CD14-positive monocyte (primary cell): Measurements from ENCODE around the gene CPNE4. TPM values are rescaled to one million over a fixed set of nuclear protein-coding genes. Genes with fewer than 3 reads are reported as not detected.

Source experiments
- DNase-seq, 3 donors: peaks; one replicate each; pipeline ENCODE4 v3.0.0-alpha.2; 2011 to 2022
- H2AFZ ChIP-seq: 2 replicates; pipeline ENCODE4 v1.6.0; 2012; ENCODE audit warnings: mild to moderate bottlenecking, low read depth, low read length, inconsistent platforms; ENCODE audit not compliant: insufficient read depth, poor library complexity, severe bottlenecking
- H3K27ac ChIP-seq, 2 donors: 1 replicate in 1 of 2; 2 replicates in 1 of 2; pipeline ENCODE4 v1.5.1; 2012 to 2013; ENCODE audit warnings: low read length in 2 of 2, control low read depth in 1 of 2, inconsistent platforms in 1 of 2, low read depth in 1 of 2, mild to moderate bottlenecking in 1 of 2
- H3K27me3 ChIP-seq, 2 donors: one replicate each; pipeline versions ENCODE4 v1.6.0 to v1.6.1; 2011 to 2013; ENCODE audit warnings: low read length in 2 of 2; ENCODE audit not compliant: control insufficient read depth in 2 of 2, insufficient read depth in 2 of 2
- H3K36me3 ChIP-seq, 2 donors: replicated peaks in 1 of 2; 1 replicate in 1 of 2; 2 replicates in 1 of 2; pipeline versions ENCODE4 v1.5.1 to v1.6.1; 2012 to 2013; ENCODE audit warnings: low read length in 2 of 2, control low read depth in 1 of 2, inconsistent platforms in 1 of 2, mild to moderate bottlenecking in 1 of 2; ENCODE audit not compliant: insufficient read depth in 2 of 2, control insufficient read depth in 1 of 2
- H3K4me1 ChIP-seq, 2 donors: 1 replicate in 1 of 2; 2 replicates in 1 of 2; pipeline versions ENCODE4 v1.5.1 to v1.6.1; 2012 to 2013; ENCODE audit warnings: low read length in 2 of 2, control low read depth in 1 of 2, inconsistent platforms in 1 of 2, mild to moderate bottlenecking in 1 of 2, moderate library complexity in 1 of 2; ENCODE audit not compliant: insufficient read depth in 2 of 2, control insufficient read depth in 1 of 2
- H3K4me2 ChIP-seq: replicated peaks from 2 replicates; pipeline ENCODE3; 2012; ENCODE audit warnings: low read length, moderate library complexity, mild to moderate bottlenecking; ENCODE audit not compliant: poor library complexity, severe bottlenecking; ENCODE audit errors: extremely low read depth
- H3K4me3 ChIP-seq, 3 experiments: fragments of 200-600 bp in 1 of 3; sonication (generic) in 1 of 3; replicated peaks in 1 of 3; 1 replicate in 2 of 3; 2 replicates in 1 of 3; pipeline ENCODE4 v1.5.1; 2011 to 2013; ENCODE audit warnings: low read length in 3 of 3, mild to moderate bottlenecking in 3 of 3, control low read depth in 2 of 3, low read depth in 2 of 3, inconsistent platforms in 1 of 3, moderate library complexity in 1 of 3
- H3K79me2 ChIP-seq: 2 replicates; pipeline ENCODE4 v1.6.0; 2012; ENCODE audit warnings: mild to moderate bottlenecking, control low read depth, inconsistent platforms, low read length, moderate library complexity; ENCODE audit not compliant: insufficient read depth
- H3K9ac ChIP-seq: 2 replicates; pipeline ENCODE4 v1.6.0; 2017; ENCODE audit warnings: low read length, mild to moderate bottlenecking; ENCODE audit not compliant: insufficient read depth, poor library complexity, severe bottlenecking
- H3K9me3 ChIP-seq, 2 donors: replicated peaks in 1 of 2; 1 replicate in 1 of 2; 2 replicates in 1 of 2; pipeline versions ENCODE4 v1.5.1 to v1.6.1; 2012 to 2013; ENCODE audit warnings: low read length in 2 of 2, control low read depth in 1 of 2; ENCODE audit not compliant: control insufficient read depth in 1 of 2, insufficient read depth in 1 of 2
- H4K20me1 ChIP-seq: 2 replicates; pipeline ENCODE4 v1.6.0; 2012; ENCODE audit warnings: mild to moderate bottlenecking, low read length, control low read depth, moderate library complexity; ENCODE audit not compliant: insufficient read depth
- H3K27ac Mint-ChIP-seq, 7 donors: one replicate each; pipeline ENCODE4 v1.8.0; 2020; ENCODE audit warnings: mild to moderate bottlenecking in 7 of 7, mixed read lengths in 7 of 7, moderate library complexity in 6 of 7, inconsistent platforms in 2 of 7
- H3K27me3 Mint-ChIP-seq, 3 donors: one replicate each; pipeline ENCODE4 v1.8.0; 2021 to 2022; ENCODE audit warnings: low read depth in 3 of 3, mild to moderate bottlenecking in 3 of 3, mixed read lengths in 3 of 3, moderate library complexity in 3 of 3, inconsistent platforms in 1 of 3
- H3K36me3 Mint-ChIP-seq, 2 donors: one replicate each; pipeline ENCODE4 v1.8.0; 2020; ENCODE audit warnings: mixed read lengths in 2 of 2, inconsistent platforms in 1 of 2, mild to moderate bottlenecking in 1 of 2
- H3K4me1 Mint-ChIP-seq: one replicate; pipeline ENCODE4 v1.8.0; 2020; ENCODE audit warnings: mild to moderate bottlenecking, mixed read lengths
- H3K4me3 Mint-ChIP-seq, 2 donors: one replicate each; pipeline ENCODE4 v1.8.0; 2020; ENCODE audit warnings: mild to moderate bottlenecking in 2 of 2, mixed read lengths in 2 of 2, moderate library complexity in 1 of 2
- H3K9me3 Mint-ChIP-seq, 7 donors: one replicate each; pipeline ENCODE4 v1.8.0; 2020 to 2022; ENCODE audit warnings: mixed read lengths in 7 of 7, mild to moderate bottlenecking in 6 of 7, moderate library complexity in 6 of 7, inconsistent platforms in 2 of 7
- CTCF ChIP-seq: fragments of 200-600 bp; IDR thresholded peaks from one replicate; pipeline ENCODE4 v1.8.0; 2022; ENCODE audit warnings: antibody characterized with exemption, mild to moderate bottlenecking
- WGBS: methylation state at CpG from one replicate; pipeline ENCODE4 v1.1.5; 2013; ENCODE audit warnings: missing lambda C conversion rate; ENCODE audit not compliant: insufficient coverage; 5-methylcytosine and 5-hydroxymethylcytosine counted together
- intact Hi-C, 2 donors: fragments of 100-400 bp; cut with micrococcal nuclease; formaldehyde crosslinking; loops; one replicate each; pipeline versions ENCODE4 v1.15.0 to v1.15.1; 2023
- polyA plus RNA-seq, 3 donors: library from polyadenylated mRNA; depleted of rRNA in 1 of 3; unstranded in 2 of 3; stranded (reverse) in 1 of 3; fragments of 300-500 nt in 2 of 3; fragments of >200 nt in 1 of 3; fragmentation: Illumina TruSeq in 2 of 3; gene quantifications; 1 replicate in 2 of 3; 2 replicates in 1 of 3; pipeline ENCODE4 v1.2.3, GENCODE V29; 2012 to 2021

CPNE4 gene
- polyA plus RNA-seq, 3 donors: not detected

GRCh38 chr3:132006605-132007204, 28.1 kb downstream of the CPNE4 start:
- intact Hi-C loops: no loop called here
- H3K4me2 ChIP-seq: no peak overlapping the region
- Mint-ChIP-seq H3K36me3 (no peaks in the 10 kb centered on the region), H3K4me3 (no peak overlapping the region), H3K27me3 (peaks cover 7 to 9% (median 7%) of the 10 kb centered on the region in 3 donors), H3K27ac (no peak overlapping the region), H3K9me3 (no peaks in the 10 kb centered on the region), H3K4me1 (peaks cover 2% of the 10 kb centered on the region)
- no peaks in the 10 kb centered on the region for H3K36me3 ChIP-seq
- peaks cover 3% of the 10 kb centered on the region in 2 donors for H3K27me3 ChIP-seq
- H3K79me2 ChIP-seq: no peaks in the 10 kb centered on the region
- H3K9me3 ChIP-seq: no peaks in the 10 kb centered on the region
- peak; percentile 75 for TF ChIP-seq CTCF
- H3K4me3 ChIP-seq: no peak overlapping the region
- H3K9ac ChIP-seq: no peak overlapping the region
- H4K20me1 ChIP-seq: no peaks in the 10 kb centered on the region
- DNase-seq: peak; percentile 13 to 52 (median 36)
- 100% methylated on average over 1 of the region's 3 CpGs for WGBS
- H3K27ac ChIP-seq: no peak overlapping the region
- H2AFZ ChIP-seq: no peak overlapping the region
- H3K4me1 ChIP-seq: no peaks in the 10 kb centered on the region

DNA sequence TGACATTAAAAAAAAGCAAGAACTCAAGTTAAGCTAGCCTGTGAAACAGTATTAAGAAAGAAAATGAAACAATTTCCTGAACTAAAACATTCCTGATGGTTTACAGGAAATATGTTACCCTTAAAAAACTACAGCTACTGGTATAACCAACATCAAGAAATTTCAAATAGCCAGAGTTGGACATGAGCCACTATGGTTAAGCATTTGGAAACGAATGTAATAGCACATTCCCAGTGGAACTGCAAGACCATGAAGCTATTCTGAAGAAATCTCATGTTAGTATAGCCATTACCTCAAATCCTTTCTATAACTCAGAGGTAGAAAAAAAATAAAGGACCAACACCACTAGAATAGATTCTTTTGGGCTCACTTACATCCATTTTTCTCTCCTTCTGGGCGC, 30.2 kb downstream of the CPNE4 start:
- Mint-ChIP-seq H3K4me3 (no peak overlapping the region), H3K9me3 (no peaks in the 10 kb centered on the region), H3K27me3 (peaks cover 7 to 13% (median 7%) of the 10 kb centered on the region in 3 donors), H3K36me3 (no peaks in the 10 kb centered on the region), H3K4me1 (peaks cover 2% of the 10 kb centered on the region), H3K27ac (no peak overlapping the region)
- Histone ChIP-seq H3K36me3 (no peaks in the 10 kb centered on the region), H3K27me3 (peaks cover 3 to 5% of the 10 kb centered on the region in 2 donors), H3K4me3 (no peak overlapping the region), H3K9ac (no peak overlapping the region), H3K9me3 (no peaks in the 10 kb centered on the region), H3K79me2 (no peaks in the 10 kb centered on the region), H2AFZ (no peak overlapping the region), H3K27ac (no peak overlapping the region), H3K4me2 (no peak overlapping the region), H3K4me1 (no peaks in the 10 kb centered on the region), H4K20me1 (no peaks in the 10 kb centered on the region)
- no peak for DNase-seq
- intact Hi-C loops: no loop called here
- WGBS: no CpG with 5 or more reads among the region's 2 CpGs
- TF ChIP-seq CTCF: no peak
